HEK293 (cell line): ENCODE measurements around the gene LGALS16.

Experiments used
- KLF16 ChIP-seq: fragments of 450-650 bp; formaldehyde crosslinking; IDR thresholded peaks from 2 replicates; pipeline ENCODE4 v1.5.1; 2017; ENCODE audit warnings: missing biosample characterization, missing genetic modification characterization
- REST ChIP-seq: fragments of 450-650 bp; formaldehyde crosslinking; IDR thresholded peaks from 2 replicates; pipeline ENCODE4 v1.5.1; 2016; ENCODE audit warnings: missing biosample characterization, missing genetic modification characterization
- TRIM28 ChIP-seq: IDR thresholded peaks from 2 replicates; pipeline ENCODE4 v1.6.1; 2011; ENCODE audit warnings: low read length, control low read depth, borderline replicate concordance
- ZBTB21 ChIP-seq: fragments of 450-650 bp; formaldehyde crosslinking; IDR thresholded peaks from 2 replicates; pipeline ENCODE4 v1.5.1; 2017; ENCODE audit warnings: missing biosample characterization, missing genetic modification characterization
- ZBTB7A ChIP-seq: fragments of 450-650 bp; formaldehyde crosslinking; IDR thresholded peaks from 2 replicates; pipeline ENCODE4 v1.5.1; 2016; ENCODE audit warnings: low read depth, missing biosample characterization, missing genetic modification characterization
- ZNF664 ChIP-seq: fragments of 450-650 bp; formaldehyde crosslinking; IDR thresholded peaks from 2 replicates; pipeline ENCODE4 v1.5.1; 2016; ENCODE audit warnings: missing biosample characterization, missing genetic modification characterization
- ZNF791 ChIP-seq: fragments of 450-650 bp; formaldehyde crosslinking; IDR thresholded peaks from 2 replicates; pipeline ENCODE4 v1.5.1; 2016; ENCODE audit warnings: missing biosample characterization, missing genetic modification characterization
- TF ChIP-seq, protein P1 (sequence below): fragments of 450-650 bp; formaldehyde crosslinking; IDR thresholded peaks from 2 replicates; pipeline ENCODE4 v1.5.1; 2016; ENCODE audit warnings: missing biosample characterization, missing genetic modification characterization
- TF ChIP-seq, protein P2 (sequence below): fragments of 450-650 bp; formaldehyde crosslinking; IDR thresholded peaks from 2 replicates; pipeline ENCODE4 v1.5.0; 2017; ENCODE audit warnings: missing biosample characterization, missing genetic modification characterization, borderline replicate concordance
- TF ChIP-seq, protein P3 (sequence below): fragments of 450-650 bp; formaldehyde crosslinking; IDR thresholded peaks from 2 replicates; pipeline ENCODE4 v1.5.1; 2016; ENCODE audit warnings: missing biosample characterization, missing genetic modification characterization, low read depth
- TF ChIP-seq, protein P4 (sequence below): fragments of 450-650 bp; formaldehyde crosslinking; IDR thresholded peaks from 2 replicates; pipeline ENCODE4 v1.5.1; 2016; ENCODE audit warnings: missing biosample characterization, missing genetic modification characterization, low read depth

DNA sequence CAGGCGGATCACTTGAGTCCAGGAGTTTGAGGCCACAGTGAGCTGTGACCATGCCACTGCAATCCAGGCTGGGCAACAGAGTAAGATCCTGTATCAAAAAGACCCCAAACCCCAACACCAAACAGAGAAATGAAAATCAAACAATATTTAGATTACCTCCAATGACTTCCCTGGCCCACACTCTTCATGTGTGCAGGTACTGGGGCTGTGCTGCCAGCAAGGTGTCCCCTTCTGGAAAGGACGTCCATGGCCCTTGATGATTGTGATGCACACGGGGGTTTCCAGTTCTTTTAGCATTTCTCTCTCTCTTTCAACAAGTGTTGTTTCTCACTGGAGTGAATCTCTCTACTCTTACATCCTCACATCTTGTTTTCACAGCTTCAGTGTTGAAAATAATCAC lies 24.9 kb downstream of the LGALS16 start:
- TF ChIP-seq, protein P1, sequence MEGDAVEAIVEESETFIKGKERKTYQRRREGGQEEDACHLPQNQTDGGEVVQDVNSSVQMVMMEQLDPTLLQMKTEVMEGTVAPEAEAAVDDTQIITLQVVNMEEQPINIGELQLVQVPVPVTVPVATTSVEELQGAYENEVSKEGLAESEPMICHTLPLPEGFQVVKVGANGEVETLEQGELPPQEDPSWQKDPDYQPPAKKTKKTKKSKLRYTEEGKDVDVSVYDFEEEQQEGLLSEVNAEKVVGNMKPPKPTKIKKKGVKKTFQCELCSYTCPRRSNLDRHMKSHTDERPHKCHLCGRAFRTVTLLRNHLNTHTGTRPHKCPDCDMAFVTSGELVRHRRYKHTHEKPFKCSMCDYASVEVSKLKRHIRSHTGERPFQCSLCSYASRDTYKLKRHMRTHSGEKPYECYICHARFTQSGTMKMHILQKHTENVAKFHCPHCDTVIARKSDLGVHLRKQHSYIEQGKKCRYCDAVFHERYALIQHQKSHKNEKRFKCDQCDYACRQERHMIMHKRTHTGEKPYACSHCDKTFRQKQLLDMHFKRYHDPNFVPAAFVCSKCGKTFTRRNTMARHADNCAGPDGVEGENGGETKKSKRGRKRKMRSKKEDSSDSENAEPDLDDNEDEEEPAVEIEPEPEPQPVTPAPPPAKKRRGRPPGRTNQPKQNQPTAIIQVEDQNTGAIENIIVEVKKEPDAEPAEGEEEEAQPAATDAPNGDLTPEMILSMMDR (tag by site-specific recombination) = no peak
- TF ChIP-seq ZNF791 (tag by site-specific recombination) = no peak
- TF ChIP-seq, protein P2, sequence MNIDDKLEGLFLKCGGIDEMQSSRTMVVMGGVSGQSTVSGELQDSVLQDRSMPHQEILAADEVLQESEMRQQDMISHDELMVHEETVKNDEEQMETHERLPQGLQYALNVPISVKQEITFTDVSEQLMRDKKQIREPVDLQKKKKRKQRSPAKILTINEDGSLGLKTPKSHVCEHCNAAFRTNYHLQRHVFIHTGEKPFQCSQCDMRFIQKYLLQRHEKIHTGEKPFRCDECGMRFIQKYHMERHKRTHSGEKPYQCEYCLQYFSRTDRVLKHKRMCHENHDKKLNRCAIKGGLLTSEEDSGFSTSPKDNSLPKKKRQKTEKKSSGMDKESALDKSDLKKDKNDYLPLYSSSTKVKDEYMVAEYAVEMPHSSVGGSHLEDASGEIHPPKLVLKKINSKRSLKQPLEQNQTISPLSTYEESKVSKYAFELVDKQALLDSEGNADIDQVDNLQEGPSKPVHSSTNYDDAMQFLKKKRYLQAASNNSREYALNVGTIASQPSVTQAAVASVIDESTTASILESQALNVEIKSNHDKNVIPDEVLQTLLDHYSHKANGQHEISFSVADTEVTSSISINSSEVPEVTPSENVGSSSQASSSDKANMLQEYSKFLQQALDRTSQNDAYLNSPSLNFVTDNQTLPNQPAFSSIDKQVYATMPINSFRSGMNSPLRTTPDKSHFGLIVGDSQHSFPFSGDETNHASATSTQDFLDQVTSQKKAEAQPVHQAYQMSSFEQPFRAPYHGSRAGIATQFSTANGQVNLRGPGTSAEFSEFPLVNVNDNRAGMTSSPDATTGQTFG = no peak
- TF ChIP-seq, protein P3, sequence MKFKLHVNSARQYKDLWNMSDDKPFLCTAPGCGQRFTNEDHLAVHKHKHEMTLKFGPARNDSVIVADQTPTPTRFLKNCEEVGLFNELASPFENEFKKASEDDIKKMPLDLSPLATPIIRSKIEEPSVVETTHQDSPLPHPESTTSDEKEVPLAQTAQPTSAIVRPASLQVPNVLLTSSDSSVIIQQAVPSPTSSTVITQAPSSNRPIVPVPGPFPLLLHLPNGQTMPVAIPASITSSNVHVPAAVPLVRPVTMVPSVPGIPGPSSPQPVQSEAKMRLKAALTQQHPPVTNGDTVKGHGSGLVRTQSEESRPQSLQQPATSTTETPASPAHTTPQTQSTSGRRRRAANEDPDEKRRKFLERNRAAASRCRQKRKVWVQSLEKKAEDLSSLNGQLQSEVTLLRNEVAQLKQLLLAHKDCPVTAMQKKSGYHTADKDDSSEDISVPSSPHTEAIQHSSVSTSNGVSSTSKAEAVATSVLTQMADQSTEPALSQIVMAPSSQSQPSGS (tag by site-specific recombination) = no peak
- no peak for TF ChIP-seq TRIM28
- no peak for TF ChIP-seq ZBTB7A (tag by site-specific recombination)
- TF ChIP-seq ZBTB21 = no peak
- no peak for TF ChIP-seq ZNF664 (tag by site-specific recombination)
- no peak for TF ChIP-seq REST (tag by site-specific recombination)
- no peak for TF ChIP-seq KLF16 (tag by site-specific recombination)
- TF ChIP-seq, protein P4, sequence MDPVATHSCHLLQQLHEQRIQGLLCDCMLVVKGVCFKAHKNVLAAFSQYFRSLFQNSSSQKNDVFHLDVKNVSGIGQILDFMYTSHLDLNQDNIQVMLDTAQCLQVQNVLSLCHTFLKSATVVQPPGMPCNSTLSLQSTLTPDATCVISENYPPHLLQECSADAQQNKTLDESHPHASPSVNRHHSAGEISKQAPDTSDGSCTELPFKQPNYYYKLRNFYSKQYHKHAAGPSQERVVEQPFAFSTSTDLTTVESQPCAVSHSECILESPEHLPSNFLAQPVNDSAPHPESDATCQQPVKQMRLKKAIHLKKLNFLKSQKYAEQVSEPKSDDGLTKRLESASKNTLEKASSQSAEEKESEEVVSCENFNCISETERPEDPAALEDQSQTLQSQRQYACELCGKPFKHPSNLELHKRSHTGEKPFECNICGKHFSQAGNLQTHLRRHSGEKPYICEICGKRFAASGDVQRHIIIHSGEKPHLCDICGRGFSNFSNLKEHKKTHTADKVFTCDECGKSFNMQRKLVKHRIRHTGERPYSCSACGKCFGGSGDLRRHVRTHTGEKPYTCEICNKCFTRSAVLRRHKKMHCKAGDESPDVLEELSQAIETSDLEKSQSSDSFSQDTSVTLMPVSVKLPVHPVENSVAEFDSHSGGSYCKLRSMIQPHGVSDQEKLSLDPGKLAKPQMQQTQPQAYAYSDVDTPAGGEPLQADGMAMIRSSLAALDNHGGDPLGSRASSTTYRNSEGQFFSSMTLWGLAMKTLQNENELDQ (tag by site-specific recombination) = no peak
